ENCODE measurements around the gene ZBTB49. TPM values are rescaled to one million over a fixed set of nuclear protein-coding genes. Genes with fewer than 3 reads are reported as not detected.

Gene ZBTB49
- total RNA-seq, 1 experiment from 2014 or later, result 7.2 TPM

- ChIA-PET POLR2A (no interaction called here), CTCF (interaction anchor here (0.7 kb wide), 1 partner anchor 9 kb away, joined by 6 read pairs; no protein-coding TSS in a partner anchor)
- no peak for TF ChIP-seq CTCF (IDR thresholded peaks at IDR 0.05; ENCODE audit: insufficient read depth in 1 of 2, low read depth in 1 of 2, low read length in 1 of 2, severe bottlenecking in 1 of 2, unreplicated experiment in 1 of 2)
- no peaks in the 10 kb centered on the region for H3K27me3 ChIP-seq (replicated peaks; ENCODE audit: control insufficient read depth, insufficient read depth, low read length)
- Mint-ChIP-seq H3K36me3 (ENCODE audit: insufficient read depth, unreplicated experiment) (peaks cover 48% of the 10 kb centered on the region), H3K27ac (ENCODE audit: unreplicated experiment) (no peak overlapping the region), H3K9me3 (ENCODE audit: unreplicated experiment) (no peaks in the 10 kb centered on the region), H3K4me1 (ENCODE audit: low read depth, unreplicated experiment) (no peaks in the 10 kb centered on the region), H3K4me3 (ENCODE audit: unreplicated experiment) (no peak overlapping the region), H3K27me3 (ENCODE audit: insufficient read depth, unreplicated experiment) (no peaks in the 10 kb centered on the region)
- H3K9me3 ChIP-seq, result no peaks in the 10 kb centered on the region
- no peak overlapping the region for H3K4me3 ChIP-seq (ENCODE audit: low read depth, low read length)
- no TSS peak for BruUV-seq (replicated peaks)
- H3K36me3 ChIP-seq (ENCODE audit: control insufficient read depth, insufficient read depth, low read length), result no peaks in the 10 kb centered on the region; the same call in 1 of the 2 replicates
- no peak for DNase-seq
- H3K4me1 ChIP-seq, result no peaks in the 10 kb centered on the region
- intact Hi-C loops (cut with micrococcal nuclease; ENCODE audit: unreplicated experiment), result no loop called here
Measured at GRCh38 chr4:4269331-4269731, 20.7 kb upstream of the ZBTB49 start.

GRCh38 chr4:4269856-4270255 lies 20.2 kb upstream of the ZBTB49 start:
- POLR2A ChIA-PET, result no interaction called here
- no peaks in the 10 kb centered on the region for H3K27me3 Mint-ChIP-seq (ENCODE audit: insufficient read depth, unreplicated experiment)
- no peaks in the 10 kb centered on the region for H3K9me3 Mint-ChIP-seq (ENCODE audit: unreplicated experiment)
- H3K27me3 ChIP-seq (replicated peaks; ENCODE audit: control insufficient read depth, insufficient read depth, low read length), result no peaks in the 10 kb centered on the region
- H3K4me1 ChIP-seq, result no peaks in the 10 kb centered on the region
- no TSS peak for BruUV-seq (replicated peaks)
- peaks cover 53% of the 10 kb centered on the region for H3K36me3 Mint-ChIP-seq (ENCODE audit: insufficient read depth, unreplicated experiment)
- no peaks in the 10 kb centered on the region; the same call in 1 of the 2 replicates for H3K36me3 ChIP-seq (ENCODE audit: control insufficient read depth, insufficient read depth, low read length)
- H3K4me3 ChIP-seq (ENCODE audit: low read depth, low read length), result no peak overlapping the region
- intact Hi-C loops (cut with micrococcal nuclease; ENCODE audit: unreplicated experiment), result no loop called here
- no peaks in the 10 kb centered on the region for H3K4me1 Mint-ChIP-seq (ENCODE audit: low read depth, unreplicated experiment)
- H3K4me3 Mint-ChIP-seq (ENCODE audit: unreplicated experiment), result no peak overlapping the region
- CTCF ChIA-PET, result interaction anchor here (0.7 kb wide), 1 partner anchor 10 kb away, joined by 6 read pairs; no protein-coding TSS in a partner anchor
- H3K27ac Mint-ChIP-seq (ENCODE audit: unreplicated experiment), result no peak overlapping the region
- H3K9me3 ChIP-seq, result no peaks in the 10 kb centered on the region
- no peak for DNase-seq
- no peak for TF ChIP-seq CTCF (IDR thresholded peaks at IDR 0.05; ENCODE audit: insufficient read depth in 1 of 2, low read depth in 1 of 2, low read length in 1 of 2, severe bottlenecking in 1 of 2, unreplicated experiment in 1 of 2)

- no peaks in the 10 kb centered on the region for H3K4me1 Mint-ChIP-seq (ENCODE audit: low read depth, unreplicated experiment)
- no peak for TF ChIP-seq CTCF (IDR thresholded peaks at IDR 0.05; ENCODE audit: insufficient read depth in 1 of 2, low read depth in 1 of 2, low read length in 1 of 2, severe bottlenecking in 1 of 2, unreplicated experiment in 1 of 2)
- BruUV-seq (replicated peaks), result no TSS peak
- H3K36me3 ChIP-seq (ENCODE audit: control insufficient read depth, insufficient read depth, low read length), result no peaks in the 10 kb centered on the region; the same call in 1 of the 2 replicates
- H3K27ac Mint-ChIP-seq (ENCODE audit: unreplicated experiment), result no peak overlapping the region
- no peaks in the 10 kb centered on the region for H3K9me3 ChIP-seq
- no peaks in the 10 kb centered on the region for H3K27me3 ChIP-seq (replicated peaks; ENCODE audit: control insufficient read depth, insufficient read depth, low read length)
- H3K27me3 Mint-ChIP-seq (ENCODE audit: insufficient read depth, unreplicated experiment), result no peaks in the 10 kb centered on the region
- no peaks in the 10 kb centered on the region for H3K4me1 ChIP-seq
- DNase-seq, result no peak
- no peak overlapping the region for H3K4me3 ChIP-seq (ENCODE audit: low read depth, low read length)
- H3K4me3 Mint-ChIP-seq (ENCODE audit: unreplicated experiment), result no peak overlapping the region
- H3K36me3 Mint-ChIP-seq (ENCODE audit: insufficient read depth, unreplicated experiment), result peaks cover 55% of the 10 kb centered on the region
- ChIA-PET CTCF (no interaction called here), POLR2A (interaction anchor here (0.6 kb wide), 1 partner anchor 27 kb away, joined by 5 read pairs; no protein-coding TSS in a partner anchor)
- intact Hi-C loops (cut with micrococcal nuclease; ENCODE audit: unreplicated experiment), result no loop called here
- no peaks in the 10 kb centered on the region for H3K9me3 Mint-ChIP-seq (ENCODE audit: unreplicated experiment)
Measured at GRCh38 chr4:4270529-4270928, 19.5 kb upstream of the ZBTB49 start.

Data from Caco-2 (cell line).